Adipocyte (in vitro differentiated cells): Measurements from ENCODE around the gene FUT7.
"Not testable (repeated sequence)": the region's sequence is repeated elsewhere in the genome, so short reads cannot be mapped to it uniquely, and the experiment has no call there.

Experiments used
- DNase-seq: peaks from one replicate; pipeline ENCODE4 v3.0.0-alpha.2; 2015; ENCODE audit warnings: low read depth
- H3K27me3 ChIP-seq: replicated peaks from 2 replicates; pipeline ENCODE4 v1.7.0; 2013; ENCODE audit warnings: mild to moderate bottlenecking, low read length, moderate library complexity; ENCODE audit not compliant: control insufficient read depth, insufficient read depth
- H3K36me3 ChIP-seq: 2 replicates; pipeline ENCODE4 v1.7.0; 2013; ENCODE audit warnings: low read length, mild to moderate bottlenecking, moderate library complexity; ENCODE audit not compliant: control insufficient read depth, insufficient read depth, severe bottlenecking
- H3K4me1 ChIP-seq: 2 replicates; pipeline ENCODE4 v1.7.0; 2013; ENCODE audit warnings: mild to moderate bottlenecking, low read length, moderate library complexity; ENCODE audit not compliant: control insufficient read depth, insufficient read depth
- H3K4me3 ChIP-seq: 2 replicates; pipeline ENCODE4 v1.7.0; 2013; ENCODE audit warnings: mild to moderate bottlenecking, low read length, moderate library complexity
- H3K9ac ChIP-seq: 2 replicates; pipeline ENCODE4 v1.7.0; 2013; ENCODE audit warnings: mild to moderate bottlenecking, low read length, moderate library complexity
- H3K9me3 ChIP-seq: 2 replicates; pipeline ENCODE4 v1.7.0; 2013; ENCODE audit warnings: mild to moderate bottlenecking, low read length, moderate library complexity; ENCODE audit not compliant: control insufficient read depth

Gene FUT7

GRCh38 chr9:137035937-137036336 lies 4.0 kb upstream of the FUT7 start:
- H3K27me3 ChIP-seq, result no peaks in the 10 kb centered on the region
- H3K4me3 ChIP-seq, result no peak overlapping the region
- DNase-seq, result no peak
- H3K4me1 ChIP-seq, result no peaks in the 10 kb centered on the region
- H3K9me3 ChIP-seq, result no peaks in the 10 kb centered on the region
- peaks cover 13% of the 10 kb centered on the region for H3K36me3 ChIP-seq
- no peak overlapping the region for H3K9ac ChIP-seq

- no peak for DNase-seq
- peaks cover 13% of the 10 kb centered on the region for H3K36me3 ChIP-seq
- H3K27me3 ChIP-seq, result no peaks in the 10 kb centered on the region
- H3K4me1 ChIP-seq, result no peaks in the 10 kb centered on the region
- H3K9ac ChIP-seq, result no peak overlapping the region
- no peaks in the 10 kb centered on the region for H3K9me3 ChIP-seq
- no peak overlapping the region for H3K4me3 ChIP-seq
Measured at GRCh38 chr9:137035507-137035834, 3.6 kb upstream of the FUT7 start.

GRCh38 chr9:137034709-137035506 lies 3.0 kb upstream of the FUT7 start:
- H3K4me3 ChIP-seq, result no peak overlapping the region
- no peaks in the 10 kb centered on the region for H3K4me1 ChIP-seq
- H3K9me3 ChIP-seq, result no peaks in the 10 kb centered on the region
- peak; percentile 91 for DNase-seq
- peaks cover 10% of the 10 kb centered on the region for H3K36me3 ChIP-seq
- no peak overlapping the region for H3K9ac ChIP-seq
- H3K27me3 ChIP-seq, result no peaks in the 10 kb centered on the region

GRCh38 chr9:137034039-137034708 lies 2.3 kb upstream of the FUT7 start:
- Histone ChIP-seq H3K4me1 (peaks cover 1% of the 10 kb centered on the region), H3K4me3 (no peak overlapping the region), H3K9ac (no peak overlapping the region), H3K9me3 (no peaks in the 10 kb centered on the region), H3K27me3 (no peaks in the 10 kb centered on the region), H3K36me3 (peaks cover 3% of the 10 kb centered on the region)
- no peak for DNase-seq

- DNase-seq, H3K36me3 ChIP-seq, H3K9ac ChIP-seq, H3K4me3 ChIP-seq, H3K4me1 ChIP-seq, H3K9me3 ChIP-seq, H3K27me3 ChIP-seq: not testable (repeated sequence)
Measured at GRCh38 chr9:137033481-137033880, 1.6 kb upstream of the FUT7 start.

- no peak overlapping the region for H3K4me3 ChIP-seq
- H3K27me3 ChIP-seq, result no peaks in the 10 kb centered on the region
- peaks cover 10% of the 10 kb centered on the region for H3K4me1 ChIP-seq
- H3K9ac ChIP-seq, result no peak overlapping the region
- DNase-seq, result no peak
- no peaks in the 10 kb centered on the region for H3K9me3 ChIP-seq
- no peaks in the 10 kb centered on the region for H3K36me3 ChIP-seq
Measured at GRCh38 chr9:137032858-137033257, 970 bp upstream of the FUT7 start.

- no peak for DNase-seq
- no peak overlapping the region for H3K4me3 ChIP-seq
- H3K4me1 ChIP-seq, result peaks cover 17% of the 10 kb centered on the region
- H3K9ac ChIP-seq, result no peak overlapping the region
- H3K27me3 ChIP-seq, result no peaks in the 10 kb centered on the region
- H3K9me3 ChIP-seq, result no peaks in the 10 kb centered on the region
- no peaks in the 10 kb centered on the region for H3K36me3 ChIP-seq
Measured at GRCh38 chr9:137030538-137031527, 1.1 kb downstream of the FUT7 start.

- Histone ChIP-seq H3K4me1 (peaks cover 17% of the 10 kb centered on the region), H3K4me3 (no peak overlapping the region), H3K9ac (no peak overlapping the region), H3K36me3 (no peaks in the 10 kb centered on the region), H3K9me3 (no peaks in the 10 kb centered on the region), H3K27me3 (no peaks in the 10 kb centered on the region)
- no peak for DNase-seq
Measured at GRCh38 chr9:137030006-137030405, 1.9 kb downstream of the FUT7 start.

GRCh38 chr9:137029058-137029936 lies 2.6 kb downstream of the FUT7 start:
- peak overlapping the region; percentile 79 for H3K9ac ChIP-seq
- no peaks in the 10 kb centered on the region for H3K36me3 ChIP-seq
- peak overlapping the region; percentile 79 for H3K4me3 ChIP-seq
- no peaks in the 10 kb centered on the region for H3K9me3 ChIP-seq
- H3K27me3 ChIP-seq, result no peaks in the 10 kb centered on the region
- peaks cover 17% of the 10 kb centered on the region for H3K4me1 ChIP-seq
- peak; percentile 86 for DNase-seq

GRCh38 chr9:137028263-137029057 lies 3.4 kb downstream of the FUT7 start:
- peak; percentile 90 for DNase-seq
- Histone ChIP-seq H3K36me3 (no peaks in the 10 kb centered on the region), H3K9me3 (no peaks in the 10 kb centered on the region), H3K4me1 (peaks cover 17% of the 10 kb centered on the region), H3K9ac (peak overlapping the region; percentile 79), H3K4me3 (peak overlapping the region; percentile 79), H3K27me3 (no peaks in the 10 kb centered on the region)
